Measurements from ENCODE around the gene PNPLA8. TPM values are rescaled to one million over a fixed set of nuclear protein-coding genes. Genes with fewer than 3 reads are reported as not detected.

Gene PNPLA8
- total and polyA plus RNA-seq, 2 donors (not counting 3 experiments of a cell fraction or from before 2014, with no cell fraction given): 5.9 to 19.9 TPM

GRCh38 chr7:108449521-108449920, 76.4 kb downstream of the PNPLA8 start:
- CTCF ChIA-PET: interaction anchor here (0.9 to 1.0 kb wide), 3 partner anchors 9 to 266 kb away, joined by 3 to 4 read pairs (median 3); no protein-coding TSS in a partner anchor
- no peaks in the 10 kb centered on the region for H3K27me3 ChIP-seq (ENCODE audit: control insufficient read depth in 2 of 2, insufficient read depth in 2 of 2, low read length in 2 of 2)
- no peaks in the 10 kb centered on the region for H3K9me1 ChIP-seq (replicated peaks; ENCODE audit: control insufficient read depth, extremely low read depth, insufficient read depth, low read length)
- intact Hi-C loops (cut with micrococcal nuclease): no loop called here
- H3K4me1 ChIP-seq (ENCODE audit: control insufficient read depth, extremely low read depth, insufficient read depth, low read length): peaks cover 43% of the 10 kb centered on the region
- dilution Hi-C loops (cut with MboI; ENCODE audit: extremely low pct_ligation_motif_present, low sequenced_read_pairs): no loop called here
- no peaks in the 10 kb centered on the region for H3K36me3 ChIP-seq (ENCODE audit: control insufficient read depth in 2 of 2, extremely low read depth in 1 of 2, insufficient read depth in 2 of 2, low read length in 2 of 2)
- H4K20me1 ChIP-seq (replicated peaks; ENCODE audit: control insufficient read depth, extremely low read depth, insufficient read depth, low read length): no peaks in the 10 kb centered on the region
- no peaks in the 10 kb centered on the region for H3K9me3 ChIP-seq (replicated peaks; ENCODE audit: control insufficient read depth, insufficient read depth, low read length)
- no peak overlapping the region for H3K4me2 ChIP-seq (ENCODE audit: insufficient read depth, low read length)
- no peak overlapping the region for H2AFZ ChIP-seq (ENCODE audit: low read depth, low read length)
- POLR2A ChIA-PET: no interaction called here
- TF ChIP-seq MAX (IDR thresholded peaks at IDR 0.05; ENCODE audit: insufficient read depth, insufficient read length): no peak
- no peak for TF ChIP-seq POLR2A (IDR thresholded peaks at IDR 0.05; ENCODE audit: low read depth, low read length)
- TF ChIP-seq GATA2 (IDR thresholded peaks at IDR 0.05; ENCODE audit: insufficient read depth, insufficient read length, low read depth, low read length): no peak
- TF ChIP-seq JUN (IDR thresholded peaks at IDR 0.05; ENCODE audit: borderline replicate concordance, insufficient read depth, insufficient read length, low read depth): no peak
- TF ChIP-seq CTCF (IDR thresholded peaks at IDR 0.05; ENCODE audit: extremely low read depth in 1 of 2, insufficient read depth in 1 of 2, low read depth in 1 of 2, low read length in 2 of 2): no peak
- TF ChIP-seq MYC (IDR thresholded peaks at IDR 0.05; ENCODE audit: low read depth, low read length): no peak
- TF ChIP-seq FOS (IDR thresholded peaks at IDR 0.05; ENCODE audit: borderline replicate concordance, insufficient read depth, low read length): no peak
- TF ChIP-seq EZH2 (IDR thresholded peaks at IDR 0.05; ENCODE audit: borderline replicate concordance, low read depth, low read length, severe bottlenecking): no peak
- TF ChIP-seq POLR2AphosphoS5 (IDR thresholded peaks at IDR 0.05; ENCODE audit: insufficient read depth, low read depth, low read length): no peak
- H3K79me2 ChIP-seq (ENCODE audit: control insufficient read depth, insufficient read depth, low read length): peaks cover 98% of the 10 kb centered on the region
- no peak for DNase-seq (ENCODE audit: low read depth, low spot score)
- H3K27ac ChIP-seq (ENCODE audit: insufficient read depth, low read depth, low read length): no peak overlapping the region
- no peak for FAIRE-seq
- no peak overlapping the region for H3K9ac ChIP-seq (replicated peaks; ENCODE audit: extremely low read depth, insufficient read depth, low read length)
- BruUV-seq (replicated peaks): no TSS peak
- H3K4me3 ChIP-seq (replicated peaks in 1 of 3; ENCODE audit: insufficient read depth in 1 of 3, low read depth in 1 of 3, low read length in 3 of 3): no peak overlapping the region

Measured in endothelial cell of umbilical vein (primary cell).